Measurements from ENCODE around the gene PALD1. TPM values are rescaled to one million over a fixed set of nuclear protein-coding genes. Genes with fewer than 3 reads are reported as not detected.

The PALD1 gene
- total RNA-seq (2011; cell fraction: chromatin; rRNA removed; ENCODE audit: low replicate concordance) = 0.14 and 0.72 TPM in 2 replicates
- 0.26 and 0.67 TPM in 2 replicates for total RNA-seq (2011; cell fraction: nucleolus; rRNA removed)
- 0.15 and 0.29 TPM in 2 replicates for total RNA-seq (2011; cell fraction: nucleoplasm; rRNA removed)
- 0.09 and 0.16 TPM in 2 replicates for total RNA-seq (2014; rRNA removed)
- 0.03 and 0.07 TPM in 2 replicates for total RNA-seq (2014; rRNA removed; fragmentation: Illumina TruSeq; extraction: Trizol)
- total RNA-seq (2015; rRNA removed; fragmentation: Illumina TruSeq; extraction: Trizol) = 0.04 and 0.07 TPM in 2 replicates
- total RNA-seq (2021) = 0.27 and 0.29 TPM in 2 replicates
- polyA plus RNA-seq (2011; rRNA removed) = 0.13 and 0.26 TPM in 2 replicates
- 0.18 and 0.25 TPM in 2 replicates for polyA plus RNA-seq (2011; cell fraction: cytosol; rRNA removed)
- 0.53 and 0.81 TPM in 2 replicates for polyA plus RNA-seq (2011; cell fraction: nucleus; rRNA removed)
- polyA plus RNA-seq (2012) = 0.08 and 0.11 TPM in 2 replicates
- polyA plus RNA-seq (2014; fragmentation: Illumina TruSeq; extraction: Trizol) = 0.03 and 0.15 TPM in 2 replicates
- polyA plus RNA-seq (2014; fragmentation: Nextera tagmentation; extraction: Ambion mirVana) = not detected
- 0.13 and 0.15 TPM in 2 replicates for polyA plus RNA-seq (2014; rRNA removed)
- 0.15 and 0.25 TPM in 2 replicates for polyA minus RNA-seq (2011; rRNA and poly(A)+ RNA removed)
- 0.19 TPM in 1 of 2 replicates, not detected in the other for polyA minus RNA-seq (2011; cell fraction: cytosol; rRNA and poly(A)+ RNA removed)
- polyA minus RNA-seq (2011; cell fraction: nucleus; rRNA and poly(A)+ RNA removed) = under 0.01 and 0.44 TPM in 2 replicates
- percentile 19 among the genes with signal in this experiment for Bru-seq, nascent RNA
- percentile 10 among the genes with signal in this experiment for BruChase-seq, experiment 1, labeled RNA remaining after a 2-hour chase
- BruChase-seq, experiment 2, labeled RNA remaining after a 6-hour chase = percentile 9 among the genes with signal in this experiment
- long read RNA-seq, experiment 1, partial matches to known transcripts = 1 of 2 reads
- long read RNA-seq, experiment 1, other reads (novel, unspliced or antisense) = 1 of 2 reads
- long read RNA-seq, experiment 2, partial matches to known transcripts = 1 of 1 reads
- long read RNA-seq, experiment 2, other reads (novel, unspliced or antisense) = 0 of 1 reads
- long read RNA-seq, experiment 3 = 0 reads

- BruUV-seq (replicated peaks) = no TSS peak
- in situ Hi-C loops (cut with MboI) (no loop called here), intact Hi-C loops (cut with micrococcal nuclease) (loop anchor here (5.0 kb wide), 1 partner anchor 49 kb away; no protein-coding TSS in a partner anchor)
- peaks cover 0 to 18% of the 10 kb centered on the region in 2 experiments; a peak in 4 of 5 replicates for H3K4me1 ChIP-seq (replicated peaks in 1 of 2; ENCODE audit: control insufficient read depth in 2 of 2, insufficient read depth in 2 of 2, low read length in 2 of 2)
- peak within 1 kb of the TSS; percentile 29; the same call in 1 of the 2 replicates for H3K4me2 ChIP-seq (ENCODE audit: insufficient read depth, low read length)
- H3K9ac ChIP-seq (ENCODE audit: insufficient read depth in 1 of 2, low read depth in 2 of 2, low read length in 2 of 2) = peak within 1 kb of the TSS in 1 of 2 experiments; percentile 61; a peak in 2 of 4 replicates
- FAIRE-seq (no peak), DNase-seq (ENCODE audit: extremely low read depth in 1 of 4, low spot score in 3 of 4) (peak; percentile 41 to 87 (median 72)), ATAC-seq (peak; percentile 28)
- H3K9me1 ChIP-seq (ENCODE audit: control insufficient read depth, insufficient read depth, low read length) = no peaks in the 10 kb centered on the region
- ChIA-PET CTCF (ENCODE audit: low intra/inter-chr PET ratio) (no interaction called here), POLR2A (interaction anchor here (0.6 kb wide), 1 partner anchor 22 kb away, joined by 3 read pairs; no protein-coding TSS in a partner anchor)
- peaks cover 68 to 96% of the 10 kb centered on the region in 2 experiments for H3K27me3 ChIP-seq (ENCODE audit: control insufficient read depth in 2 of 2, insufficient read depth in 2 of 2, low read length in 2 of 2)
- H3K4me3 ChIP-seq = peak within 1 kb of the TSS; percentile 31
- peak within 1 kb of the TSS; percentile 40; the same call in 1 of the 2 replicates for H2AFZ ChIP-seq (ENCODE audit: low read depth, low read length)
- H3K9me3 ChIP-seq (replicated peaks; ENCODE audit: control insufficient read depth, insufficient read depth, low read depth, low read length) = no peaks in the 10 kb centered on the region
- WGBS (ENCODE audit: insufficient coverage, low coverage, missing lambda C conversion rate) = 3% methylated on average over 54 of the region's 110 CpGs
- no peaks in the 10 kb centered on the region for H3K79me2 ChIP-seq (ENCODE audit: control insufficient read depth, insufficient read depth, low read length)
- H3K36me3 ChIP-seq (ENCODE audit: control insufficient read depth, insufficient read depth, low read length) = no peaks in the 10 kb centered on the region
- peaks cover 36% of the 10 kb centered on the region for H4K20me1 ChIP-seq (replicated peaks; ENCODE audit: control insufficient read depth, insufficient read depth, low read length)
- no peak within 1 kb of the TSS for H3K27ac ChIP-seq (ENCODE audit: extremely low read depth, low read depth, low read length)
- peak; percentile 40 for TF ChIP-seq EGR1 (conservative IDR thresholded peaks at IDR 0.05)
- no peak for TF ChIP-seq ZBTB11 (CRISPR knock-in tag; IDR thresholded peaks at IDR 0.05)
- TF ChIP-seq SMARCC2 (IDR thresholded peaks at IDR 0.05; ENCODE audit: low read depth) = no peak
- 0 out of 2 replicates have a peak, but pooled peaks have one; percentile 12 for TF ChIP-seq TFAP4 (CRISPR knock-in tag; IDR thresholded peaks at IDR 0.05; ENCODE audit: borderline replicate concordance)
- TF ChIP-seq CBX8 (IDR thresholded peaks at IDR 0.05; ENCODE audit: borderline replicate concordance, extremely low read depth, low read depth, low read length, poor library complexity, severe bottlenecking) = no peak
- no peak for TF ChIP-seq CCAR2 (IDR thresholded peaks at IDR 0.05; ENCODE audit: low read depth, low read length)
These were observed at the start of gene PALD1 for GRCh38 chr10:70478191-70479164. Gene PALD1, plus strand, starts transcription at chr10:70478767. Its CDS starts 47,185 bp downstream, at chr10:70525952.
